GM23248 (cell line): ENCODE data around the gene ZNF438.

Experiments used
- EZH2 ChIP-seq: fragments of 200-600 bp; sonication (generic); IDR thresholded peaks from 2 replicates; pipeline ENCODE4 v1.6.1; 2018; ENCODE audit warnings: antibody characterized with exemption, mild to moderate bottlenecking; ENCODE audit not compliant: insufficient read depth, poor library complexity, severe bottlenecking
- EZH2phosphoT487 ChIP-seq: fragments of 200-600 bp; sonication (generic); IDR thresholded peaks from 2 replicates; pipeline ENCODE4 v1.6.1; 2018; ENCODE audit warnings: antibody characterized with exemption, moderate library complexity, mild to moderate bottlenecking, low read depth; ENCODE audit not compliant: insufficient read depth

GRCh38 chr10:30974773-30975415 is 56.8 kb downstream of the ZNF438 start:
- TF ChIP-seq EZH2phosphoT487, result no peak
- TF ChIP-seq EZH2, result no peak
